PFSK-1 (cell line): ENCODE measurements around the gene ANXA1.

ENCODE experiments used
- FOXP2 ChIP-seq: optimal IDR thresholded peaks from 2 replicates; pipeline ENCODE3; 2011; ENCODE audit warnings: borderline replicate concordance, control low read depth, inconsistent platforms; ENCODE audit not compliant: insufficient read depth; ENCODE audit errors: extremely low read length, extremely low read depth
- POLR2AphosphoS5 ChIP-seq: IDR thresholded peaks from 2 replicates; pipeline ENCODE4 v1.6.1; 2012; ENCODE audit warnings: low read depth, mild to moderate bottlenecking, control low read depth, low read length, moderate library complexity
- SIN3A ChIP-seq: IDR thresholded peaks from 2 replicates; pipeline ENCODE4 v1.6.1; 2012; ENCODE audit warnings: mild to moderate bottlenecking, low read length, moderate library complexity, borderline replicate concordance; ENCODE audit not compliant: insufficient read depth
- TAF1 ChIP-seq: IDR thresholded peaks from 2 replicates; pipeline ENCODE4 v1.6.1; 2012; ENCODE audit warnings: low read length, control low read depth, borderline replicate concordance; ENCODE audit not compliant: insufficient read depth
- TF ChIP-seq, protein P1 (sequence below), 2 experiments: IDR thresholded peaks; 2 replicates each; pipeline versions ENCODE4 v1.6.1 to v1.8.0; 2011 to 2012; ENCODE audit warnings: low read depth in 2 of 2, low read length in 2 of 2, control low read depth in 1 of 2, inconsistent platforms in 1 of 2, mild to moderate bottlenecking in 1 of 2, moderate library complexity in 1 of 2; ENCODE audit not compliant: insufficient read depth in 1 of 2

DNA sequence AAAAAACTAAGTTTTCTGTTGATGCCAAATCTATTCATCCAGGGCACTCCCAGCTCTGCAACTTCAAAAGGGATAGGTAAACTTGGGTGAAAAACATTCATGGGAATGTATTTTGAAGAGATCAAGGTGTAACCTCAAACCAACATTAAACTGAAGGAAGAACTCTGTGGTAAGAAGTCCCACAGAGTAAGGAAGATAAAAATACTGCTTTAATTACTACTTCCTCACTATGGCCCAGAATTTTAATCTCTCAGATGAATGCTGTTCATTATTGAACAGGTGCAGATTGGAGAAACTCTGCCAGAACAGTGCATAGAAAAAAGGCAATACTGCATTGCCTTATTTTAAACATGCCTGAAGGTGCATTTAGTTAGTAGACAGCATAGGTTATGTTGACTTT is 37.6 kb upstream of the ANXA1 start:
- TF ChIP-seq TAF1: no peak
- no peak for TF ChIP-seq SIN3A
- TF ChIP-seq POLR2AphosphoS5: no peak
- TF ChIP-seq, protein P1, sequence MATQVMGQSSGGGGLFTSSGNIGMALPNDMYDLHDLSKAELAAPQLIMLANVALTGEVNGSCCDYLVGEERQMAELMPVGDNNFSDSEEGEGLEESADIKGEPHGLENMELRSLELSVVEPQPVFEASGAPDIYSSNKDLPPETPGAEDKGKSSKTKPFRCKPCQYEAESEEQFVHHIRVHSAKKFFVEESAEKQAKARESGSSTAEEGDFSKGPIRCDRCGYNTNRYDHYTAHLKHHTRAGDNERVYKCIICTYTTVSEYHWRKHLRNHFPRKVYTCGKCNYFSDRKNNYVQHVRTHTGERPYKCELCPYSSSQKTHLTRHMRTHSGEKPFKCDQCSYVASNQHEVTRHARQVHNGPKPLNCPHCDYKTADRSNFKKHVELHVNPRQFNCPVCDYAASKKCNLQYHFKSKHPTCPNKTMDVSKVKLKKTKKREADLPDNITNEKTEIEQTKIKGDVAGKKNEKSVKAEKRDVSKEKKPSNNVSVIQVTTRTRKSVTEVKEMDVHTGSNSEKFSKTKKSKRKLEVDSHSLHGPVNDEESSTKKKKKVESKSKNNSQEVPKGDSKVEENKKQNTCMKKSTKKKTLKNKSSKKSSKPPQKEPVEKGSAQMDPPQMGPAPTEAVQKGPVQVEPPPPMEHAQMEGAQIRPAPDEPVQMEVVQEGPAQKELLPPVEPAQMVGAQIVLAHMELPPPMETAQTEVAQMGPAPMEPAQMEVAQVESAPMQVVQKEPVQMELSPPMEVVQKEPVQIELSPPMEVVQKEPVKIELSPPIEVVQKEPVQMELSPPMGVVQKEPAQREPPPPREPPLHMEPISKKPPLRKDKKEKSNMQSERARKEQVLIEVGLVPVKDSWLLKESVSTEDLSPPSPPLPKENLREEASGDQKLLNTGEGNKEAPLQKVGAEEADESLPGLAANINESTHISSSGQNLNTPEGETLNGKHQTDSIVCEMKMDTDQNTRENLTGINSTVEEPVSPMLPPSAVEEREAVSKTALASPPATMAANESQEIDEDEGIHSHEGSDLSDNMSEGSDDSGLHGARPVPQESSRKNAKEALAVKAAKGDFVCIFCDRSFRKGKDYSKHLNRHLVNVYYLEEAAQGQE (IDR thresholded peaks at IDR 0.05; ENCODE audit: insufficient read depth in 1 of 2, low read depth in 2 of 2, low read length in 2 of 2): no peak
- TF ChIP-seq FOXP2: no peak
